Hematopoietic multipotent progenitor cell treated with erythropoietin and hydrocortisone succinate and interleukin-3 and kit ligand, for 15 days (in vitro differentiated cells): Measurements from ENCODE around the gene TAF1C.

Experiments used
- DNase-seq: peaks from one replicate; pipeline ENCODE4 v3.0.0-alpha.2; 2015; ENCODE audit warnings: low spot score

The TAF1C gene

DNA sequence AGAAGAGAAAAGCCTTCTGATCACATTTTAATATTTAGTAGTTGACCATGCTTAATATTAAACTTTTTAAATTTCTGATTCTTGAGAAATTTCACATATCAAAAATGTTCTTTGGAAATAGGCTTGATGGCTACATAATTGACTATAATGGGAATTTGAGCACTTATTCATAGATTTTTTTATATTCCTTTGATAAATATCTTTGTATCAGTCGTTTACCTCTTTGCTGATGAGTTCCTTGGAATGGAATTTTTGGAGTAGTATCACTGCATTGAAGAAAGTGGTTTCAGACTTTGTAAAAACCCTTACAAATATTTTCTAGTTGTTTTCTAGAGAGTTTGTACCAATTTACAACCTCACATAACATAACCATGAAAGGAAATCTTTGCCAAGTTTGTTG is 27.1 kb downstream of the TAF1C start:
- DNase-seq: no peak

- DNase-seq: no peak
These were observed 27.9 kb downstream of the TAF1C start for GRCh38 chr16:84159007-84159406.

- no peak for DNase-seq
These were observed 30.5 kb downstream of the TAF1C start for GRCh38 chr16:84156342-84156784.

GRCh38 chr16:84155771-84156170 is 31.1 kb downstream of the TAF1C start:
- no peak for DNase-seq

- DNase-seq: no peak
These were observed 31.6 kb downstream of the TAF1C start for GRCh38 chr16:84155226-84155625.

- no peak for DNase-seq
These were observed 33.1 kb downstream of the TAF1C start for GRCh38 chr16:84153660-84154214.

DNA sequence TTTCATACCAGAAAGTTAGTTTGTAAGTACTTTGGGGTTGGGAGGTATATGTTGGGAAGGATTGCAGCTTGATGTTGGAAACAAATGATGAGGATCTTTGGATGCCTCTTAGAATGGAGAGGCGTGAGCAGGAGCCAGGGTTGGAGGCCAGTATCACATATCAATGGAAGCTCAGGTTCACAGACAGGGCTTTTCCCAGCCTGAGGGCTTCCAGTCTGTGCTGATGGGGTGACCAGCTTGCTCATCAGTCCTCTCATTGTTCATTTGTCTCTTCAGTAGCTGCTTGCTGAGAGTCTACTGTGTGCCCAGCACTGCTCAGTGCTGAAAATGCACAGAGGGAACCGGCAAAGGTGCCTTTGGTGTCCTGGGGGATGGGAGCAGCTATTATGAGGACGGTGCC is 35.9 kb downstream of the TAF1C start:
- no peak for DNase-seq

GRCh38 chr16:84144859-84145639 is 41.8 kb downstream of the TAF1C start, which contains the start of the genes DNAAF1 and HSDL1:
Gene DNAAF1 (plus strand): TSS chr16:84145308. CDS start chr16:84145441, 133 bp downstream.
Gene HSDL1 (minus strand): TSS chr16:84145177. CDS start chr16:84131321, 13,856 bp downstream.
- DNase-seq: peak; percentile 93

DNA sequence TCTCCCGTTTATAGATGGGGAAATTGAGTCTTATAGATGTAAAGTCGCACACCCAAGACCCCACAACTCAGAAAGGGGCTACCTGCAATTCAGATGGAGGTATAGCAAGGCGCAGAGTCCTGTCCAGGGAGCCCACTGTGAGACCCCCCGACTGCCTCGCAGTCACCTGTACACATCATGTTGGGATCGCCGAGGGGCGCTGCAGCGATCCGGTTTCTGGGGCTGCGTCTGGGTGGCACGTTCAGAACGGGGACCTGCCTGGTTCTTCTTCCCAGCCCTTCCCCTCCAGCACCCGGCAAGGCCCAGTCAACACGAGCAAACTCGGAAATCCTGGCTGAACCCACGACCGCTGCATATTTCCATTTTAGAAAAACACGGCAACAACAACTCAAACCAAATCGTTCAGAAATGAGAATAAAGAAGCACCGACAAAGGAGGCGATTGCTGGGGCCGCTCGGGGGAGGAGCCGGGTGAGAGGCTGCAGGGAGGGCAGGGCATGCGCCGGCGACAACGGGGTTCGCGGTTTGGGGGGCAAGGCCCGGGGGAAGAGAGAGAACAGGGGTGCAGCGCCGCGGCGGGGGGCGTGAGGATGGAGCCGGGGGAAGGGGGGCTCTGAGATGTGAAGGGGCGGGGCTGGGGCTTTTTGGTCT is 42.5 kb downstream of the TAF1C start:
- DNase-seq: no peak

- DNase-seq: no peak
These were observed 43.1 kb downstream of the TAF1C start for GRCh38 chr16:84143784-84144199.

GRCh38 chr16:84143081-84143480 is 43.8 kb downstream of the TAF1C start:
- DNase-seq: no peak

DNA sequence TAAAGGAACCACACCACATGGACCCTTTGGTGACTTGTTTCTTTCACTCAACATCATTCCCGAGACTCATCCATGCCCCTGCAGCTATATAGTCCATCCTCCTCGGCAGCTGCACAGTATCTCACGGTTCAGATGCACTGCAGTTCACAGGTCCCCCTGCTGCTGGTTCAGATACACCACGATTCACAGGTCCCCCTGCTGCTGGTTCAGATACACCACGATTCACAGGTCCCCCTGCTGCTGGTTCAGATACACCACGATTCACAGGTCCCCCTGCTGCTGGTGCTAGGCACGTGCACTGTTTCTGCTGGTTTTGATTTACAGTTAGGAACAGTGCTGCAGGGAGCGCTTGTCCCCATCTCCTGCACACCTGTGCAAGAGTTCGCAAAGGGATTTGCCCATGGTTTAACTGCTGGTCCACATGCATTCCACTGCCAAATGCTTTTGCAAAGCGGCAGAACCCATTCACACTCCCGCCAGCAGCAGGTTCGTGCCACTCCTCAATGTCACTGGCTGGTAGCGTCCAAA is 45.6 kb downstream of the TAF1C start:
- no peak for DNase-seq

DNA sequence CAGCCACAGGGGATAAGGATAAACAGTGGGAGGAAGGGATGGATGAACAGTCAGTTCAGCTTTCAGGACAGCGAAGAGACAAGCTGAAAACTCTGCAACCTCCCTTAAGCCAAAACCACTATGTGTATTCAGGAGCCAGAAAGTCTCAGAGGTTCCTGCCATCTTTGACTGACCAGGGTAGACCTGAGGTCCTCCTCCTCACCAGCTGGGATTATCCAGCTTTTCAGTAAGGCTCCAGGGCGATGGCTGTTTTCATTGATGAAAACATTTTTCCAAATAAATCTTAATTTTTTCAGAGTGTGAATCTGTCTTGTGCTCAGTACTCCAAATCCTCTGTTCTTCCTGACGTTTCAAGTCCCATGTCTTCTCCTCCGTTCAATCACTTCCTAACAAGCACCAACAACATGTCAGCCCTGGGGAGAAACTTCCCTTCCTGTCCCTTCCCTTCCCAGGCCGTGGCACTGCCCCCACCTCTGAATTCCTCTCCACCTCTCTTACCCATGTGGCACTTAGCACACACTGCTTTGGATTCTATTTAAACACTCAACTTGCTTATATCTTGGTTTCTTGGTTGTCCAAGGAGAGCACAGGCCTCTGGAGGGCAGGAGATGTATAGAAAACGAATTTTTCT is 47.1 kb downstream of the TAF1C start:
- DNase-seq: no peak

DNA sequence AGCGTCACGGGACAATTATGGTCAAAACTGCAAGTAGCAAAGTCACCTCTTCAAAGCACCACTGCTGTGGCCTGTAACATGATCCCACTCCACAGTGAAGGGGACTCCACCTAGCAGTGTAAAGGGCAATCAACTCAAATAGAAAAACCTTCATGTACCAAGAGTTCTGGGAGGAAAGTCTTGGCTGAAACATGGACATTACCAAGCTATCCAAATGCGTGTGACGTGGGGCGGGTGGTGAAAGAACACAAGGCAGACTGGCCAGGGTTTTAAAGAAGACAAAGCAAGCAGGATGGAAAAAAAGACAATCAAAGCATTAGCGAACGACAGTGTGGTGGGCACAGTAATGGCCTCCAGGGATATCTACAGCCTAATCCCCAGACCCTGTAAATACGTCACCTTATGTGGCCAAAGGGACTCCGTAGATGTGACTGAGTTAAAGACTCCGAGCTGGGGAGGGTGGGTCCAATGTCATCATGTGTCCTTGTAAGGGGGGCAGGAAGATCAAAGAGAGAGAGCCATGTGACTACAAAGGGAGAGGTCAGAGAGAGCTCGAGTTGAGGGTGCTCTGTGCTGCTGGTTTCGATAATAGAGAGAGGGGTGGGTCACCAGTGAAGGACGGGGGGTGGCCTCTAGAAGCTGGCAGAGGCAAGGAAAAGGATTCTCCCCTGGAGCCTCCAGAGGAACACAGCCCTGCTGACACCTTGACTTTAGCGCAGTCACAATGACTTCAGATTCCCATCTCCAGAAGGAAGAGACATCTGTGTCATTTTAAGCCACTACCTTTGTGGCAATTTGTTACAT is 47.8 kb downstream of the TAF1C start:
- DNase-seq: no peak

GRCh38 chr16:84138500-84138823 is 48.4 kb downstream of the TAF1C start:
- DNase-seq: no peak

DNA sequence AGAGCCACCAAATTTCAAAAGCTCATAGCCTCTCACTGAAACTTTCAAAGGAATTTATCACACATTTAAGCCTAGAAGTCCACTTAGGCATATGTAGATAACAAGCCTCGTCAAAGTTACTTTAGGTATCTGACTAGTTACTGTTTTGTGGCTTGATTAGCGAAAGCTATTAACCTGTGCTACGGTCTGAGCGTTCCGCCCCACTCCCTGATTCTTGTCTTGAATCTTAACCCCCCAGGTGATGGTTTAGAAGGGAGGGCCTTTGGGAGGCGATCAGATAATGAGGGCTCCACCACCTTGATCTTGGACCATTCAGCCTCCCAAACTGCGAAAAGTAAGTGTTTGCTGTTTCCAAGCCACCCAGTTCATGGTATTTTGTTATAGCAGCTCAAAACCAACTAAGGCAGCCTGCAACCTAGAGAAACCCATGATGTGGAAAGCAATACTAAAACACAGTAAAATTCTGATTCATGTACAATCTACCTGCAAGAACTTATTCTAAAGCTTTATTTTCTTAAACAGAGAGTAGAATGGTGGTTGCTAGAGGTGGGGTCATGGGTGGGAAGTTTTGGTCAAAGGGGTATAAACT is 49.0 kb downstream of the TAF1C start:
- no peak for DNase-seq

DNA sequence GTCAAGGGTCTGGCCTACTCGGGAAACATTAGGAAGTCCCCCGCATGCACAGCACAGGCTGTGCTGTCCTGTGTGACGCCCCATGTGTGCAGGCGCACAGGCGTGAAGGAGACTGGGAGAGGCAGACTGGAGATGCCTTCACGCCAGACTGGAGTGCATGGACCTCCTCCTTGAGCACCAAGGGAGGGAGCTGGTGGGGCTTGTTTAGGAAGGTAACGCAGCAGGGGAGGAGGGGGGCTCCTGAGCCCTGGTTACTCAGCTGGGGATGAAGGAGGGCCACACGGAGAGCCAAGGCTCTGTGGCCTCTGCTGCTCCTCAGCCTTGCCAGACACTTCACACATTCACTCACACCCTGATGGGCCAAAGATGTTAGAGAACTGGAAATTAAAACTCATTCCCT is 49.6 kb downstream of the TAF1C start:
- DNase-seq: no peak

DNA sequence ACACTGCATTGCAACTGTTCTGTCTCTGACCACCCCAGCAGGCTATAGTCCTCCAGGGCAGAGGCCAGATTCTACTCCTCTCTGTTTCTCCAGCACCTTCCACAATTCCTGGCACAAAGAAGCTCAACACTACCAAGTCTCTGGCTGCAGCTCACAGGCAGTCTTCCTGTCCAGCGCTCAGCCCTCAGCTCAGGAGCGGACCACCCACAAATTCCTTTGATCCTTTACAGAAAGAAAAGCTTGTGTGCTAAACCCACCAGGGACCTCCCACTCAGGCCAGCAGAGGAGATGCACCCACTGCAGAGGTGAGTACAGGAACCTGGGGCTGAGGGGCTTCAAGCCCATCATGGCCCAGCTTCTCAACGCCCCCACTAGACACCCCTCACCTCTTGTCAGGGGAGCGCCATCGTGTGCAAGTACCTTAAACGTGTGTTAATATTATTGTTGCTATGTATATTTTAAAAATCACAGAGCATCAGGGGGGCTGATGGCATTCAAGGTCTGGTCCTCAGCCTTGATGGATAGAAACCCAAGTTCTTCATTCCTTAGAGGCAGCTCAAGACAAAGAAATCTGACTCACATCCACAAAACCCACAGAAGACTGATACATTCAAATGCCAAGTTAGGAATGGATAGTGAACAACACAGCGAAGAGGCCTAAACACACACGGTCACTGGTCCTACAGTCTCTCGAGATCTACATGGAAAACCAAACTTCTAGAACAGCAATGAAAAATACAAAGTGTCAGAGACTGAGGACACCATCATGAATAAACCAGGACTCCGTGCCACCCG is 50.3 kb downstream of the TAF1C start:
- no peak for DNase-seq

DNA sequence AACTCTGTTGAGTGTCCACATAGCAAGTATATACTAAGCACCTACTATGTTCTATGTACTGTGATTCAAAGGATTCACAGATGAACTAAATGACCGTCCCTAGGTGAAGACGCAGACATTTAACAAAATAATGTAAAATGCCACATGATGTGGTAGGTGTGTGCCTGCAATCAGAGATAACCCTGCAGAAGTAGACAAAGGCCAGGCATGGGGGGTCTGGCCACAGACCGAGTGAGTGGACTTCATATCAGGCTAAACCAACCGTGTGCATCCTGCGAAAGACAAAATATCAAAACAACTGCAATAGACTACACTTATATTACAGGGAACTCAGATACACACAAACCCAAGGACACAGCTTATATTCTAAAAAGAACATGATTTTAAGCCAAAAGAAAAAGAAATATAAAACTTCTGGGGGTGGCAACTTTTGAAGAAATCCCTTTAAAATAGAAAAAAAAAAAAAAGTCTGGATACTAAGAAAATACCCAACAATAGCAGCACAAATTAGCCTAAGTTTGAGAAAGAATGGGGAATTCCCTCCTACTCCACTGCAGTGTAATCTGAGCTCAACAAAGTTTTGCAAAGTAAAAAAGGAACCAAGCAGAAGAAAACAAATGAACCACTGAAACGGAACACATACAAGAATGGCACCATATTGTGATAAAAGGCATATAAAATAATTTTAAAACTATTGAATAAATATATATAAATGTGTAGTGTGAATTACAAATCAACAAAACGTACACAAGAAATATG is 54.2 kb downstream of the TAF1C start:
- DNase-seq: no peak

GRCh38 chr16:84131117-84131516 is 55.7 kb downstream of the TAF1C start:
- no peak for DNase-seq
